Mesendoderm (in vitro differentiated cells): ENCODE data around the gene PRADC1.

ENCODE experiments used
- DNase-seq: peaks from one replicate; pipeline ENCODE4 v3.0.0; 2013
- H2AK5ac ChIP-seq: 2 replicates; pipeline ENCODE4 v1.6.1; 2013; ENCODE audit warnings: low read length, inconsistent platforms
- H2BK120ac ChIP-seq: 2 replicates; pipeline ENCODE4 v1.6.1; 2013; ENCODE audit warnings: low read depth, mild to moderate bottlenecking, low read length, moderate library complexity, mixed read lengths
- H2BK15ac ChIP-seq: replicated peaks from 2 replicates; pipeline ENCODE4 v1.6.1; 2013; ENCODE audit warnings: low read depth, mild to moderate bottlenecking, moderate library complexity
- H2BK5ac ChIP-seq: 2 replicates; pipeline ENCODE4 v1.6.1; 2013; ENCODE audit warnings: low read length, inconsistent platforms
- H3K18ac ChIP-seq: 2 replicates; pipeline ENCODE4 v1.6.1; 2013; ENCODE audit warnings: mild to moderate bottlenecking, low read length, mixed read lengths
- H3K23ac ChIP-seq: one replicate; pipeline ENCODE4 v1.6.1; 2013; ENCODE audit warnings: low read length
- H3K27ac ChIP-seq: 2 replicates; pipeline ENCODE4 v1.5.1; 2013; ENCODE audit warnings: low read depth, mild to moderate bottlenecking, inconsistent platforms, low read length, moderate library complexity
- H3K27me3 ChIP-seq: 2 replicates; pipeline ENCODE4 v1.6.1; 2013; ENCODE audit warnings: low read length, control low read depth, mild to moderate bottlenecking, inconsistent platforms; ENCODE audit not compliant: insufficient read depth, poor library complexity
- H3K36me3 ChIP-seq: 2 replicates; pipeline ENCODE4 v1.6.1; 2013; ENCODE audit warnings: low read length, inconsistent platforms; ENCODE audit not compliant: control insufficient read depth, insufficient read depth
- H3K4ac ChIP-seq: one replicate; pipeline ENCODE4 v1.6.1; 2013; ENCODE audit warnings: low read depth, mild to moderate bottlenecking, low read length, moderate library complexity
- H3K4me1 ChIP-seq: 2 replicates; pipeline ENCODE4 v1.6.1; 2013; ENCODE audit warnings: low read depth, low read length, inconsistent platforms; ENCODE audit not compliant: control insufficient read depth
- H3K4me2 ChIP-seq: 2 replicates; pipeline ENCODE4 v1.6.1; 2013; ENCODE audit warnings: low read length
- H3K4me3 ChIP-seq: 2 replicates; pipeline ENCODE4 v1.5.1; 2013; ENCODE audit warnings: mild to moderate bottlenecking, low read length
- H3K56ac ChIP-seq: one replicate; pipeline ENCODE4 v1.6.1; 2013; ENCODE audit warnings: low read length
- H3K79me1 ChIP-seq: 2 replicates; pipeline ENCODE4 v1.6.1; 2013; ENCODE audit warnings: low read length, inconsistent platforms
- H3K79me2 ChIP-seq: 2 replicates; pipeline ENCODE4 v1.6.1; 2013; ENCODE audit warnings: mild to moderate bottlenecking, low read length; ENCODE audit not compliant: control insufficient read depth, insufficient read depth
- H3K9ac ChIP-seq: 2 replicates; pipeline ENCODE4 v1.6.1; 2013; ENCODE audit warnings: low read length, inconsistent platforms
- H4K5ac ChIP-seq: one replicate; pipeline ENCODE4 v1.6.1; 2013; ENCODE audit warnings: low read length
- H4K8ac ChIP-seq: one replicate; pipeline ENCODE4 v1.6.1; 2013; ENCODE audit warnings: low read depth, mild to moderate bottlenecking, control low read depth, low read length, moderate library complexity
- WGBS: extraction: QIAGEN DNeasy Blood & Tissue Kit; methylation state at CpG from one replicate; pipeline ENCODE4 v1.1.7; 2013; ENCODE audit warnings: low lambda C conversion rate, missing lambda C conversion rate; ENCODE audit not compliant: insufficient coverage; ENCODE audit errors: extremely low coverage; 5-methylcytosine and 5-hydroxymethylcytosine counted together

PRADC1 gene

DNA sequence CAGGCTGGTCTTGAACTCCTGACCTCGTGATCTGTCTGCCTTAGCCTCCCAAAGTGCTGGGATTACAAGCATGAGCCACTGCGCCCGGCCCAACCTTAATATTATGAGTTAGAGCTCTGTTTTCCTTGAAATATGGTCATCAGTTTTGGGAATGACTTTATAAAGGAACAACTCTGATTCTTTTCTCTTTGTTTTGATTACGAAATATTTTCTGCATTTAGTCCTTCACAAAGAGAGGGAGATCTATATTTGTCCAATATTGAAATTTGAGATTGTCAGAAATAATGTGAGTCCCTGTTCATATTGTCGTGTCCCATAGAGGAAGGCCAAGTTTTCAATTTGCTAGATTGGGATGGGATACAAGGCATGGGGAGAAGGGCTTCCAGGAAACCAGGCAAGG lies 15.9 kb downstream of the PRADC1 start:
- Histone ChIP-seq H2AK5ac (no peak overlapping the region), H3K4me1 (no peaks in the 10 kb centered on the region), H3K9ac (no peak overlapping the region), H2BK15ac (no peak overlapping the region), H3K23ac (no peak overlapping the region), H3K27ac (no peak overlapping the region), H3K18ac (no peak overlapping the region), H3K36me3 (peaks cover 3% of the 10 kb centered on the region), H3K4me2 (no peak overlapping the region), H2BK120ac (no peak overlapping the region), H3K79me1 (peaks cover 19% of the 10 kb centered on the region), H3K4ac (no peak overlapping the region), H3K4me3 (no peak overlapping the region), H2BK5ac (no peak overlapping the region), H3K56ac (no peak overlapping the region), H4K8ac (no peak overlapping the region), H3K79me2 (peaks cover 13% of the 10 kb centered on the region), H3K27me3 (no peaks in the 10 kb centered on the region), H4K5ac (no peak overlapping the region)
- WGBS = no CpG with 5 or more reads among the region's 5 CpGs
- no peak for DNase-seq

DNA sequence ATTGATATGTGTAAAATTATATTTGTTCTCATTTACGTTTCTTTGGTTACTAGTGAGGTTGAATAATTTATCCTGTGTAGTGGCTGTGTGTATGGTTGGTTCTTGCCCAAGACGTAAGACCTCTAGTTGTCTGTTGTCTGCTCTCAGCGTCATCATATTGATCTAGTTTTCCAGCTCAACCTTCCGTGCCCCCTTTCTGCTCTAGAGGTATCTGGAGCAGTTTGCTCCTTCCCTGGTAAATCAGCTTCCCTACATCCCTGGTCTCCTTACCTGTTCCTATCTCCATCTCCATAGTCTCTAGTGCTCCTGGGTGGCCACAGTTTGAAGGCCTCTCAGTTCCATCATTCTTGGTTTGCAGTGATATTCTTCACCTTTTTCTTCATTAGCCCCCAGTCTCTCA lies 17.8 kb downstream of the PRADC1 start:
- Histone ChIP-seq H3K4me2 (peak overlapping the region; percentile 10), H4K8ac (no peak overlapping the region), H2AK5ac (no peak overlapping the region), H2BK15ac (no peak overlapping the region), H3K36me3 (no peaks in the 10 kb centered on the region), H3K4me1 (no peaks in the 10 kb centered on the region), H3K9ac (peak overlapping the region; percentile 0), H2BK5ac (no peak overlapping the region), H3K27me3 (no peaks in the 10 kb centered on the region), H2BK120ac (no peak overlapping the region), H3K79me2 (peaks cover 13% of the 10 kb centered on the region), H3K4me3 (no peak overlapping the region), H3K56ac (peak overlapping the region; percentile 2), H3K18ac (no peak overlapping the region), H3K4ac (no peak overlapping the region), H4K5ac (no peak overlapping the region), H3K27ac (no peak overlapping the region), H3K79me1 (peaks cover 19% of the 10 kb centered on the region), H3K23ac (no peak overlapping the region)
- WGBS = no CpG with 5 or more reads among the region's 4 CpGs
- no peak for DNase-seq

DNA sequence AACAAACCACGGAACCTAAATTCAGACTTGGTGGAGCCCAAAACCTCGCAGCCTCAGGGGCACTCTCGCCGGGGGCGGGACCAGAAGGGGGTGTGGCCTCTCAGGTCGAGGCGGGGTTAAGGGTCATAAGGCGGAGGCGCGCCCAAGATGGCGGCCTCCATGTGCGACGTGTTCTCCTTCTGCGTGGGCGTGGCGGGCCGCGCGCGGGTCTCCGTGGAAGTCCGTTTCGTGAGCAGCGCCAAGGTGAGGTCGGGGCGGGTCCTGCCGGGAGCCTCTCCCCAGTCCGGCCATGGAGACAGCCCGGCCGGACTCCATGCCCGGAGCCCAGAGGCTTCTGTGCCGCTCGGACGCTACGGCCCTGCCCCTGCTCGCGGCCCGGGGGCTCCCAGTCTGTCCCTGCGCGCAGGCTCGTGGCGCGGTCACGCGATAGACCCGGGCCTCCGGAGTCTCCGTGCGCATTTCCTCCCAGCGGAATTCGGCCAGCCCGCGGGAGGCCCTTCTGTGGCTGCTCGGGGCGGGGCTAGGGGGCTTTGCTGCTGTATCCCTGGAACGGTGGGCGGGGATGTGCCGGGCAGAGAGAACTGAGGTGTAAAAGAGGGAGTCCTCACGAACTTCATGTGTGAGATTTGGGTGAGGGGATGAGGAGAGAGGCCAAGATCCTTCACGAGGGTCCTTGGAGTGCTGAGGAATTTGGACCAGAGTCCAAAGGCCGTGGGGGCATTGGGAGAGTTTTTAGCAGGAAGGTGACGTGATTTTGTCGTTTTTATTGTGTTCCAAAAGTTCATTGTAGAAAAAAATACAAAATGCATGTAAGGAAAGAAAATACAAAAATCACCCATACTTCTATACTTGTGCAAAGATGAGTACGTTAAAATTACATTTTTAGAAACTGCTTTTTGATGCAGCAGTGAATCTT lies 18.7 kb downstream of the PRADC1 start, which contains the start of gene SMYD5:
TSS of gene SMYD5 (plus strand) at position 126 of the 916 bp plus-strand sequence. CDS start at position 148, 22 bp downstream.
- peak within 1 kb of the TSS; percentile 93 for H3K56ac ChIP-seq
- peak within 1 kb of the TSS; percentile 57 for H3K18ac ChIP-seq
- H4K8ac ChIP-seq = peak within 1 kb of the TSS; percentile 60
- H3K4me1 ChIP-seq = no peaks in the 10 kb centered on the region
- peak within 1 kb of the TSS; percentile 77 for H3K4me2 ChIP-seq
- H3K4ac ChIP-seq = peak within 1 kb of the TSS; percentile 28
- H3K4me3 ChIP-seq = peak within 1 kb of the TSS; percentile 77
- H3K79me2 ChIP-seq = peaks cover 13% of the 10 kb centered on the region
- H3K36me3 ChIP-seq = no peaks in the 10 kb centered on the region
- peak within 1 kb of the TSS; percentile 56 for H3K27ac ChIP-seq
- peak within 1 kb of the TSS; percentile 83 for H3K9ac ChIP-seq
- H2BK15ac ChIP-seq = no peak within 1 kb of the TSS
- H3K27me3 ChIP-seq = no peaks in the 10 kb centered on the region
- no peak within 1 kb of the TSS for H2BK120ac ChIP-seq
- H2BK5ac ChIP-seq = no peak within 1 kb of the TSS
- no peak within 1 kb of the TSS for H4K5ac ChIP-seq
- peak; percentile 91 for DNase-seq
- peaks cover 18% of the 10 kb centered on the region for H3K79me1 ChIP-seq
- no CpG with 5 or more reads among the region's 64 CpGs for WGBS
- no peak within 1 kb of the TSS for H2AK5ac ChIP-seq
- no peak within 1 kb of the TSS for H3K23ac ChIP-seq

DNA sequence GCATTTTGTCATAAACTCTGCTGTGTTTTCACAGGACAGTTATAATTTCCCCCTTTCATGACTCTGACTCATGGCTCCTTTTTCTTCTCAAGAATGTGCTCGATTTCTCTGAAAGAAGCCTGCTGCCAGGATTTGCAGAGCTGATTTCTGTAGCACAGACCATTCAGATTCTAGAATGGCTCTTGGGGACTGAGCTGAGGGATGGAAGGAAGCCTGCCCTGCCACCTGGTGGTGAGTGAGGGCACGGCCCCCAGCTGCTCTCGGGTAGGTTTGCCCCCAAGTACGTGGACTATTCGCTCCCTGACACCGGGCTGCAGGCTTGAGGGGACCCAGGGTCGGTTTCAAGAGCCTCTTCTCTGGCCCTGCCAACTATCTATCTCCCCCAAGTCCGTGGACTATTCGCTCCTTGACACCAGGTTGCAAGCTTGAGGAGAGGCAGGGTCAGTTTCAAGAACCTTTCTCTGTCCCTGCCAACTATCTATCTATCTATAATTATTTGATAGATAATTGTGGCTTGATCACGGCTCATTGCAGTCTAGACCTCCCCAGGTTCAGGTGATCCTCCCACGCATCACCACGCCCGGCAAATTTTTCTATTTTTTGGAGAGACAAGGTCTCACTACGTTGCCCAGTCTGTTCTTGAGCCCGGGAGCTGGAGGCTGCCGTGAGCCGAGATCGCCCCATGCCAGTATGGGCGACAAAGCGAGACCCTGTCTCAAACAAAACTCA lies 20.4 kb downstream of the PRADC1 start:
- Histone ChIP-seq H2AK5ac (no peak overlapping the region), H2BK5ac (no peak overlapping the region), H3K27ac (no peak overlapping the region), H4K5ac (no peak overlapping the region), H3K4me1 (no peaks in the 10 kb centered on the region), H3K9ac (no peak overlapping the region), H3K56ac (no peak overlapping the region), H3K23ac (no peak overlapping the region), H3K4me3 (no peak overlapping the region), H3K79me2 (peaks cover 11% of the 10 kb centered on the region), H3K18ac (no peak overlapping the region), H4K8ac (no peak overlapping the region), H3K27me3 (no peaks in the 10 kb centered on the region), H3K4ac (no peak overlapping the region), H3K36me3 (no peaks in the 10 kb centered on the region), H2BK120ac (no peak overlapping the region), H3K79me1 (peaks cover 6% of the 10 kb centered on the region), H2BK15ac (no peak overlapping the region), H3K4me2 (no peak overlapping the region)
- WGBS = no CpG with 5 or more reads among the region's 20 CpGs
- DNase-seq = peak; percentile 83

DNA sequence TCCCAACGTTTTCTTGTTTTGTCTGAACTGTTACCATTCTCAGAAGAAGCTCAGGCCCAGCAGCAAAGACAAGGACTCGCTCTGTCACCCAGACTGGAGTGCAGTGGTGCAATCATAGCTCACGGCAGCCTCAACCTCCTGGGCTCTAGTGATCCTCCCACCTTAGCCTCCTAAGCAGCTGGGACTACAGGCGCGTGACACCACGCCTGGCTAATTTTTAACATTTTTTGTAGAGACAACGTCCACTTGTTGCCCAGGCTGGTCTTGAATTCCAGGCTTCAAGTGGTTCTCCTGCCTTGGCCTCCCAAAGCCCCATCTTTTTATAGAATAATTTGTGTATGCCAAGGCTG lies 21.0 kb downstream of the PRADC1 start:
- H4K8ac ChIP-seq = no peak overlapping the region
- H3K56ac ChIP-seq = no peak overlapping the region
- no peak overlapping the region for H2BK5ac ChIP-seq
- WGBS = no CpG with 5 or more reads among the region's 7 CpGs
- no peak overlapping the region for H3K4ac ChIP-seq
- no peak overlapping the region for H2BK15ac ChIP-seq
- no peaks in the 10 kb centered on the region for H3K36me3 ChIP-seq
- DNase-seq = no peak
- no peak overlapping the region for H3K4me2 ChIP-seq
- H3K23ac ChIP-seq = no peak overlapping the region
- H2AK5ac ChIP-seq = no peak overlapping the region
- no peaks in the 10 kb centered on the region for H3K4me1 ChIP-seq
- peaks cover 11% of the 10 kb centered on the region for H3K79me2 ChIP-seq
- H3K27ac ChIP-seq = no peak overlapping the region
- H2BK120ac ChIP-seq = no peak overlapping the region
- no peak overlapping the region for H4K5ac ChIP-seq
- H3K4me3 ChIP-seq = no peak overlapping the region
- H3K18ac ChIP-seq = no peak overlapping the region
- no peak overlapping the region for H3K9ac ChIP-seq
- no peaks in the 10 kb centered on the region for H3K27me3 ChIP-seq
- H3K79me1 ChIP-seq = peaks cover 3% of the 10 kb centered on the region
